SIG-M5 treated with dmso at 0.1 percent for 504 hours (cell line): ENCODE results near the gene PORCN.
"Not testable (repeated sequence)": the region's sequence is repeated elsewhere in the genome, so short reads cannot be mapped to it uniquely, and the experiment has no call there.

ENCODE experiments used
- DNase-seq: peaks from one replicate; lab custom pipeline; 2025; ENCODE audit not compliant: unreplicated experiment; lab: John Stamatoyannopoulos, UW

Gene PORCN

DNA sequence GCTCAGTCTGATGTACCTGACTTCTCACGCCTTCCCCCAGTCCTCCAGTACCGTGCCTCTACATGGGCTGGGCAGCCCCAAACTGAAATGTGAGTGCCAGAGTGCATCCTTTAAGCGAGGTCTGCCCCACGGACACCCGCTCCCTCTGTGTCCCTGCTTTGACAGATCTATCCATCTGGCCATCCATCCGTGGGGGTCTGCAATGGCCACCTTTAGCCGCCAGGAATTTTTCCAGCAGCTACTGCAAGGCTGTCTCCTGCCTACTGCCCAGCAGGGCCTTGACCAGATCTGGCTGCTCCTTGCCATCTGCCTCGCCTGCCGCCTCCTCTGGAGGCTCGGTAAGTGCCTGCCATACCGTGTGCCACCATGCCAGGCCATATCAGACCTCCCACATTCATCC is 827 bp downstream of the PORCN start:
- no peak for DNase-seq

GRCh38 chrX:48511560-48511959 is 2.8 kb downstream of the PORCN start:
- no peak for DNase-seq

- DNase-seq = no peak
Observed at GRCh38 chrX:48512371-48512935, 3.7 kb downstream of the PORCN start.

GRCh38 chrX:48513670-48514069 is 4.9 kb downstream of the PORCN start:
- DNase-seq = no peak

GRCh38 chrX:48514126-48514806 is 5.5 kb downstream of the PORCN start:
- DNase-seq = no peak

DNA sequence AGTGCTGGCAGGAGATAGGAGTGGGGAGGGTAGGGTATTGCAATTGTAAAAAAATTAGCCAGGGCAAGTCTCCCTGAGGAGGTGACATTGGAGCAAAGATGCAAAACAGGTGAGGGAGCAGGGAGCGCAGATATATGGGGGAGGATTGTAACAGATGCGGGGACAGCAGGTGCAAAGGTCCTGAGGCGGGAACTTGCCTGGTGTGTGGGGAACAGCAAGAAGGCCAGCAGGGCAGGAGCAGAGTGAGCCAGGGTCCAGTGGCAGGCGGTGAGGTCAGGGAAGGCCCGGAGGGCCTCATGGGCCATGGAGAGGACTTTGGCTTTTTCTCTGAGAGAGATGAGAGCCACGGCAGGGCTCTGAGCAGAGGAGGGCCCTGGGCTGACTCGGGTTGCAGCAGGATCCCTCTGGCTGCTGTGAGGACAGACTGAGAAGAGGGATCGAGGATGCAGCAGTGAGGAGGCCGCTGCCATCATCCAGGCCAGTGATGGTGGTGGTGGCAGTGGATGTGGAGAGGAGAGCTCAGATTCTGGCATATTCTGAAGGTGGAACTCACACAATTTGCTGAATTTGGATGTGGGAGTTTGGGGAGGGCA is 6.2 kb downstream of the PORCN start:
- DNase-seq = no peak

DNA sequence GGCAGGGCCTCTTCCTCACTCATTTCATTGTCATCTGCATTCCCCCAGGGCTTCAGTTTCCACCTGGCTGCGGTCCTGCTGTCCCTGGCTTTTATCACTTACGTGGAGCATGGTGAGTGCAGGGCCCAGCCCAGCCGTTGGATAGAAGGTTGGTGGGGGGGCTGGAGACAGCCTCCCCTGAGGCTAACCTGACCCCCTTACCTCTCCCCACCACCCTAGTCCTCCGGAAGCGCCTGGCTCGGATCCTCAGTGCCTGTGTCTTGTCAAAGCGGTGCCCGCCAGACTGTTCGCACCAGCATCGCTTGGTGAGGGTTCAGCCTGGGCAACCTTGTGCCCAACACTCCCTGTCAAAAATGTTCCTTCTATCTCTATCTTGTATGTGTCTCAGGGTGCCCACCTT is 7.0 kb downstream of the PORCN start:
- DNase-seq = no peak

DNA sequence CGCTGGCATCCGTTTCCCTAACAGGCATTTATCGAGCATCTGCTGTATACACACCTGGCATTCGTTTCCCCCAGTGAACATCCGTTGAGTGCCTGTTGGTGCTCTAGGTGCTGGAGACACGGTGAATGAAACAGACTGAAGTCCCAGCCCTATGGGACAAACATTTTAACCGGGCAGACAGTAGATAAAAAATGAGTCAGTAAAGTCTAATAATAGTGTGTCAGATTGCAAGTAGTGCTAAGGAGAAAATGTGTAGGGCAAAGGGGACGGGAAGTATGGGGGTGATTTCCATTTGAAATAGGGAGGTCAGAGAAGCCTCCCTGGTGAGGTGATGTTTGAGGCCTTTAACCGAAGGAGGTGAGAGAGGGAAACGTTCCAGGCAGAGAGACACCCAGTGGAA is 7.5 kb downstream of the PORCN start:
- no peak for DNase-seq

GRCh38 chrX:48516987-48517386 is 8.2 kb downstream of the PORCN start:
- DNase-seq = no peak

DNA sequence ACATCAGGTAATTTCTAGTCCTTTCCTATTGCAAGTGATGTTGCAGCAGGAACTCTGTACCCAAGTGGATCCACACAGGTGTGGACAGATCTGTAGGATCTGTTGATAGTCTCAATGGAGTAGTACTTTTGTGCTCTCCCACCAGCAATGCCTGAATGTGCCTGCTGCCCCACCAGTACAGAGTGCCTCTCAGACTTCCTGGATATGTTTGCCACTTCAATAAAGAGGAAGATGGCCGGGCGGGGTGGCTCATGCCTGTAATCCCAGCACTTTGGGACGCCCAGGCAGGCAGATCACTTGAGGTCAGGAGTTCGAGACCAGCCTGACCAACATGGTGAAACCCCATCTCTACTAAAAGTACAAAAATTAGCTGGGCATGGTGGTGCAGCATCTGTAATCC is 10.7 kb downstream of the PORCN start:
- not testable (repeated sequence) for DNase-seq

- DNase-seq = no peak
Observed at GRCh38 chrX:48520455-48520854, 11.7 kb downstream of the PORCN start.

GRCh38 chrX:48520976-48521352 is 12.2 kb downstream of the PORCN start:
- no peak for DNase-seq

DNA sequence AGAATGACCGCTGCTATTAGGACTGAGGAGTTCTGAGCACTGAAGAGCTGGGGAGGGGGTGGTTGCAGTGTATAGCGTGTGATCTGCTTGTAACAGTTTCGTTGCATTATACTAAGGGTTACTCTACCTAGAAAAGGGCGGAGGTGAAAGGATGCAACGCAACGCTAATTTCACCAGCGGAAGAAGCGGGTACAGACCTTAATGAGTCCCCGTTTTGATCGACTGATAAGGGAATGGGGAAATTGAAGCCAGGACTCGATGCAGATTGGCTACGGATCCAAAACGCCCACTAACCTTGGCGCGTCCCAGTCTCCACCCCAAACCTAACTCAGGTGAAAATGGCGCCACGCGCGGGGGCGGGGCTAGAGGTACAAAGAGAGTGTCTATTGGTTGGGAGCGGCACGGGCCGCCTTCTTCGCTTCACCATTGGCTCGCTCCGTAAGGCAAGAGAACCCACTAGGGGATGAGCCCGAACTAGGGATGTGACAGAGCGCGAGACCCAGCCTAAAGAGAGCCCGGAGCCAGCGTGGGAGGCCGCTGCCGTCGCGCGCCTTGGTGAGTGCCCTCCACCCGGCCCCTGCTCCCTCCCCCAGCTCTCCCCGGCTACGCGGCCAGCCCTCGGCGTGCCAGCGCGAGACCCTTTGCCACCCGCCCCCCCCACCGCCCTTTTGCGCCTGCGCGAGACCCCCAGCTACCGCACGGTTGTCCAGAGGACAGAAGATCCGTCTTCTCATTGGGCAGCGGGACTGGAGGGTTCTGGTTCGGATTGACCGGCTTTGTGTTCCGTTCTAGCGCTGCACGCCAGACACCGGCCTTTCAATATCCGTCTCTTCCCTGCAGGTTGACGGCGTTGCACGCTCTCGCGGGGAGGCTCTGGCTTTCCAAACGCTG is 12.8 kb downstream of the PORCN start, which contains the start of gene EBP:
Gene EBP (plus strand): TSS at position 456 of the 891 bp plus-strand sequence. CDS start 1,964 bp downstream, outside the sequence.
- DNase-seq = peak; percentile 94

DNA sequence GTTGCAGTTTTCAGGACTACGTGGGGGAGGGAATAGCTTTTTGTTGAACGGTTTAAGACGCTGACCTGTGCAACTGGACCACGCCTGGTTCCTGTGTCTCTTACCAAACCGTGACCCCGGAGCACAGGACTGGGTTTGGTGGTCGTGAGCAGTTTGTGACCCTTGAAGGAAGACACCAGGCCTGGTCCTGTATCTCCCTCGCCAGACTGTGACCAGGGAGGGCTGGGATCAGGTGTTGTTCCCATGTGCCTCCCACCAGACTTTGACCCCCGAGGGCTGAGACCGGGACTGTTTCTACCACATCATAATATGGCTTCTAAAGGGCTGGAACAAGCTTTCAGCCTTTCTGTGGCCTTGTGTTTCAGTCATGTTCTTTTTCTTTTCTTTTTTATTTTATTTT is 13.5 kb downstream of the PORCN start:
- DNase-seq = no peak

DNA sequence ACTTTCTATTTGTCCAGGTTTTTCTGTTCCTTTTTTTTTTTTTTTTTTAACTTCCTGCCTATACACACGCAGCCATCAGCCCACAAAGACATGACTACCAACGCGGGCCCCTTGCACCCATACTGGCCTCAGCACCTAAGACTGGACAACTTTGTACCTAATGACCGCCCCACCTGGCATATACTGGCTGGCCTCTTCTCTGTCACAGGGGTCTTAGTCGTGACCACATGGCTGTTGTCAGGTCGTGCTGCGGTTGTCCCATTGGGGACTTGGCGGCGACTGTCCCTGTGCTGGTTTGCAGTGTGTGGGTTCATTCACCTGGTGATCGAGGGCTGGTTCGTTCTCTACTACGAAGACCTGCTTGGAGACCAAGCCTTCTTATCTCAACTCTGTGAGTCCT is 14.9 kb downstream of the PORCN start:
- DNase-seq = peak; percentile 15

- not testable (repeated sequence) for DNase-seq
Observed at GRCh38 chrX:48525853-48526252, 17.1 kb downstream of the PORCN start.

DNA sequence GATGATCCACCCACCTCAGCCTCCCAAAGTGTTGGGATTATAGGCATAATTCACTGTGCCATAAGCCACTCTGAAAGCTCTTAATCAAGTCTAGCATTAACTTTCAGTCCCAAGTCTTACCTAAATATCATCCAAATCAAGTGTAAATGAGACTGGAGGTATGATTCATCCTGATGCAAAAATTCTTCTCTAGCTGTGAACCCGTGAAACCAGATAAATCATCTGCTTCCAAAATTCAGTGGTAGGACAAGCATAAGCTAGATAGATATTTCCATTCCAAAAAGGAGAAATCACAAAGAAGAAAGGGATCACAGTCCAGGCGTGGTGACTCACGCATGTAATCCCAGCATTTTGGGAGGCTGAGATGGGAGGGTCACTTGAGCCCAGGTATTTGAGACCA is 21.9 kb downstream of the PORCN start:
- DNase-seq = no peak

DNA sequence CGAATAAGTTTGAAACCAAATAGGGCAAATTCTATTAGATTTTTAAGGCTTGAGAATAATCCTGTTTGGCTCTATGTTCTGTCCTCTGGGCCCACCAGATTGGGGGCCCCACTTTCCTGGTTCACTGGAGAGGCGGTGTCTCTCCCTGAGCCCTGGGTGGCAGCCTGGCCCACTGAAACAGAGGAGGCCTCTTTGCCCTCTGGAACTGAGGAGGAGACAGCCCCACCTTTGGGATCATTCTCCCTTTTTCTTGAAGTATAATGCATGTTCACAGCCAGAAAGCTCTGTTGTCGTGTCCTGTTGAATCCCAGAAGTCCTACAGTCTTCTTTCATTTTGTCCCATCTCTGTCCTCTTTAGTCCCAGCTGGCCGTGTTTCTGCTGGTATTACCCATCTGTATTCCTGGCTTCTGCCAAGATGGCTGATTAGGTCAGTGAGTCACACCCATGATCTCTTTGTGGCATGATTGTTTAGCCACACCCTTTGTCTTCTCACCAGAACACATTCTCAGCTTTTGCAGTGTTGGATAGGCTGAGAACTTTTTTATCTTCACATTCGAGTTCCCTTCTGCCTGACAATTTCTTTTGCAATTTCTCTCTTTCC is 22.7 kb downstream of the PORCN start:
- DNase-seq = peak; percentile 38

GRCh38 chrX:48532161-48532560 is 23.4 kb downstream of the PORCN start:
- DNase-seq = no peak

DNA sequence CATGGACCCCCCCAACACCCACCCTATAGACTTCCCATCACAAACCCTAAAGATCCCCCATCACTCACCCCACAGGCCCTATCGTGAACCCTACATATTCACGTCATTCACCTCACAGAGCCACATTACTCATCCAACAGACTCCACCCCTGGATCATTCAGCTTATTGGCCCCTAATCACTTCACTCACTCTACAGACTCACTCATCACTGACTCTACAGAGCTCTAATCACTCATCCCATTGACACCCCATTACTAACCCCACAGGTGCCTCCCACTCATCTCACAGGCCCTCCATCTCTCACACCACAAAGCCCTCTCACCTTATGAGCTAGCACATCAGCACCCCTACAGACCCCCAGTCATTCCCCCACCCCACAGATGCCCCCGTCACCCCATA is 24.4 kb downstream of the PORCN start:
- DNase-seq = no peak

- DNase-seq = no peak
Observed at GRCh38 chrX:48538641-48539344, 30.0 kb downstream of the PORCN start.
